GM19452 (cell line): Measurements from ENCODE around the gene NDUFS2.

Experiments
- ATAC-seq: cut with Tn5 transposase; IDR thresholded peaks from one replicate; pipeline ENCODE4 v1.9.1; 2021; ENCODE audit not compliant: unreplicated experiment

Gene NDUFS2

DNA sequence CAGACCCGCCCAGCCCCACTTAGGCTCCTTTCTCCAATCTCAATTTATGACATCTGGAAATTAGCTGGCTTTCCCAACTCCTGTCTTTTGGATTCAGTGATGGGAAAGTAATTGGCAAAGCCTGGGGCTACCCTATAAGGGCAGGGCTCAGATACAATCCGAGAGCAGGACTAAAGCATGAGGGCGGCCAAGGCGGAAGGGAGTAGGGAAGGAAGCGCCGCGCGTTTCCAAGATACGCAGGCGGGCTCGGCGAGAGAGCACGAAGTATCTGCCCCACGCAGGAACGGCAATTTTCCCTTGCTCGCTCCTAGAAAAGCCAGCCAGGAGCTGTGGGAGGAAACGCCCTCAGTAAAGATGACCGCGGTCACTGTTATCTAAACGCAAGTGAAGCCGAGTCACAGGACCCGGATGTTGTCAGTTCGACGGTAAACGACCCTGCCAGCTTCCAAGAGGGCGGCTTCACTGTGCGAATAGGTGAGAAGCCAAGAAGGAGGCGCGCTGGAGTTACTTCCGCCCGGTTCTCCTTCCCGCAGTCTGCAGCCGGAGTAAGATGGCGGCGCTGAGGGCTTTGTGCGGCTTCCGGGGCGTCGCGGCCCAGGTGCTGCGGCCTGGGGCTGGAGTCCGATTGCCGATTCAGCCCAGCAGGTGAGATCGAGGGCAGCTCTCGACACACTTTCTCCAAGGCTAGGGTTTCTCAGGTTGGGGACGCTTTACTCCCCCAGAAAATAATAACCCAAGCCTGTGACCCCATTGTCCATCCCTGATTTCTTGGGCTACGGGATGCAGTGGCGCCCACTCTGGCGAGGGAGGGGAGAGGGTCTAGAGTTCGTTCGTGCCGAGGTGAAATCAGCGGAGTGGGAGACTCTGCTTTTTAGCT, at the start of gene NDUFS2:
TSS of gene NDUFS2 (plus strand) at position 532 of the 877 bp plus-strand sequence. CDS start at position 551, 19 bp downstream.
- peak; percentile 97 for ATAC-seq

DNA sequence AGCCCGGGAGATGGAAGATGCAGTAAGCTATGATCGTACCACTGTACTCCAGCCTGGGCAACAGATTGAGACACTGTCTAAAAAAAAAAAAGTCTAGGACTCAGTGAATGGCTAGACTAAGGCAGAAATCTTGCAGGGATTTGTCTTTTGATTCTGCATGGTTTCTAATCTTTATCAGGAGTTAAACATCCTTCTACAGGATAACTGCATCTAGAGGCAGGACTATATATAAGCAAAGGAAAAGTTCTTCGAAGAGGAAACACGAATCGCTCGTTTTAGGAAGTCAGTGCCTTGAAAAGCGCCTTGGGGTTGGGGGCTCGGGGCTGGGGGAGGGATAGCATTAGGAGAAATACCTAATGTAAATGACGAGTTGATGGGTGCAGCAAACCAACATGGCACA, 49.0 kb upstream of the NDUFS2 start:
- no peak for ATAC-seq

GRCh38 chr1:161153682-161154337, 48.4 kb upstream of the NDUFS2 start, which contains the start of gene UFC1:
TSS of gene UFC1 (plus strand) at chr1:161153978. CDS start at chr1:161153998, 20 bp downstream.
- peak; percentile 93 for ATAC-seq

DNA sequence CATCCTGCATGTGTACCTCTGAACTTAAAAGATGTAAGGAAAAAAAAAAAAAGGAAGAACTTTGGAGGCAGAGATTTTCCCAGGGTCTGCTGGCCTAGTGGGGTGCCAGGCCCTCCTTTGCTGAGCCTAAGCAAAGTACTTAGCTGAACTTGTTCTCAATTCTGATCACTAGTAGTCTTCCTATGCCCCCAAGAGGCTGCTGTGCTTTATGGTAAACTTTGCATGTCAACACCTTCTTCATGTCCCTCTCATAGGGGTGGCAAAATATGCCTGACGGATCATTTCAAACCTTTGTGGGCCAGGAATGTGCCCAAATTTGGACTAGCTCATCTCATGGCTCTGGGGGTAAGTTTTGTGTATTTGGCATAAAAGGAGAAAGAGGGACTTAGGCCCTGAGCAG, 44.3 kb upstream of the NDUFS2 start:
- ATAC-seq, result no peak

DNA sequence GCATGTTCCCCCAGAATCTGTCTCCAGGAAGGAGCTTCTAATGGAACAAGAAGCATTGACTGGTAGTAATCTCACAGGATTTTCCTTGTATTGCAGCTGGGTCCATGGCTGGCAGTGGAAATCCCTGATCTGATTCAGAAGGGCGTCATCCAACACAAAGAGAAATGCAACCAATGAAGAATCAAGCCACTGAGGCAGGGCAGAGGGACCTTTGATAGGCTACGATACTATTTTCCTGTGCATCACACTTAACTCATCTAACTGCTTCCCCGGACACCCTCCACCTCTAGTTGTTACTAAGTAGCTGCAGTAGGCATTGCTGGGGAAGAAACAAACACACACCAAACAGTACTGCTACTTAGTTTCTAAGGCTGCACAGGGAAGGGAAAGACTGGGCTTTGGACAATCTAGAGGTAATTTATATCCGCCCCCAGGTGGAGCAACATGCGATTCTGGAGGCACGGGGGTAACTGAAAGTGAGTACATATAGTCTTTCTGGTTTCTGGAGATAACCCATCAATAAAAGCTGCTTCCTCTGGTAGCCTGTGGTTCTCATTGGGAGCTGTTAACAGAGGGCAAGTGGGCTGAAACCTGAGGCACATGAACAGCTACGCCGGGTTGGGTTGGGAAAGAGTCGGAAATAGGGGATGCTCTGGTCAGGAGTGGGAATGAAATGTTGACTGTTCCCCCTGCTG, 43.7 kb upstream of the NDUFS2 start:
- no peak for ATAC-seq

GRCh38 chr1:161159087-161159912, 42.9 kb upstream of the NDUFS2 start, which contains the start of gene USP21:
TSS of gene USP21 (plus strand) at chr1:161159500. CDS start at chr1:161160641, 1,141 bp downstream.
- peak; percentile 76 for ATAC-seq

GRCh38 chr1:161159913-161160243, 42.3 kb upstream of the NDUFS2 start:
- no peak for ATAC-seq

- ATAC-seq, result no peak
Measured at GRCh38 chr1:161160671-161161145, 41.5 kb upstream of the NDUFS2 start.

DNA sequence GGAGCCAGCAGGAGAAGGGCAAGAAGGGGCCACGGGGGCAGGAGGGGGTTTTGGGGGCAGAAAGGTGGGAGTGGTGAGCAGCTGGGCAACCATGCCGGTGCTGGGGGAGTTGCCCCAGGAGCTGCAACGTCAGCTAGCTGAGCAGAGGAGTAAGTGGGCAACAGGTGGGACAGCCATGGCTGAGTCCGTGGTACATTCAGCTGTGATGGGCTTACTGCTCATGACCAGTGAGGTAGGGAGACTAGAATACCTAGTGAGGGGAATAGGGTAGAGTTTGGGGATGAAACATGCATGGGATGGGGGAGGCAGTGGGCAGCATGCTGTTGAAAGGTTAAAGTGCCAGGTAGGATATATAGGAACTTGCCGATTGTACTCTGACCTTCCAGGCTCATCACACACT, 40.5 kb upstream of the NDUFS2 start:
- ATAC-seq, result no peak

DNA sequence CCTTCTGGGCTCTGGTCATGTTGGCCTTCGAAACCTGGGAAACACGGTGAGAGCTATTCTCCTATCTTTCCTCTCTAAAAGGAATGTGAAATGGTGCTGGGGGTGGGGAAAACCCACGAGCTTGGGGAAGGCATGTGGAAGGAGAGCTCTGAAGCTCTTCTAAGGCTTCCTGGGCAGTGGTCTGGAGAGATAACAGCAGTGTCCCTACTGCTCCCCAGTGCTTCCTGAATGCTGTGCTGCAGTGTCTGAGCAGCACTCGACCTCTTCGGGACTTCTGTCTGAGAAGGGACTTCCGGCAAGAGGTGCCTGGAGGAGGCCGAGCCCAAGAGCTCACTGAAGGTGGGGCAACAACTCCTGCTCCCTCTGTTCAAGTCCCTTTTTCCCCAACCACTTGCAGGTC, 40.1 kb upstream of the NDUFS2 start:
- ATAC-seq, result no peak

DNA sequence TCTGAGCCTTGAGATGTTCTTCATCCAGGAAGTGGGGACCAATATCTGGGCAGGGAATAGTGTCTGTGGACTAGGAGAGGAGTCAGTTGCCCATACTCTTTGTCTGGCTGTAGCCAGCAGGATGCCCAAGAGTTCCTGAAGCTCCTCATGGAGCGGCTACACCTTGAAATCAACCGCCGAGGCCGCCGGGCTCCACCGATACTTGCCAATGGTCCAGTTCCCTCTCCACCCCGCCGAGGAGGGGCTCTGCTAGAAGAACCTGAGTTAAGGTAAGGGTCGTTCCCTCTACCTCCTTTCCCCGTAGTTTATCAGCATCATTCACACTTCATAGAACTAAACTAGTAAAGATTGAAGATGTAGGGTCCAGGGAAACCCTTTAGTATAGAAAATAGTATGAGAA, 39.4 kb upstream of the NDUFS2 start:
- ATAC-seq, result no peak

DNA sequence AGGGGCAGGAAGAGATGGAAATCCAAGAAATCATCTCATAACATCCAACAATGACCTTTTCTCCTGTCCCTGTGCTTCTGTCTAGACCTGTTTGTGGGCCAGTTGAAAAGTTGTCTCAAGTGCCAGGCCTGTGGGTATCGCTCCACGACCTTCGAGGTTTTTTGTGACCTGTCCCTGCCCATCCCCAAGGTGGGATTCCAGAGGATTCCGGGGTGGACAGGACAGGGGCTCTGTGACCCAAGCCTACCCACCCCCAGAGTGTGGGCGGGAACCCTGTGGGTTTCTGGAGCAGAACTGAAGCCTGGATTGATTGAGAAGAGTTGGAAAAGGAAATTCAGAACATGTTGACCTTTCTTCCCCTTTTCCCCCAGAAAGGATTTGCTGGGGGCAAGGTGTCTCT, 38.4 kb upstream of the NDUFS2 start:
- ATAC-seq, result no peak

DNA sequence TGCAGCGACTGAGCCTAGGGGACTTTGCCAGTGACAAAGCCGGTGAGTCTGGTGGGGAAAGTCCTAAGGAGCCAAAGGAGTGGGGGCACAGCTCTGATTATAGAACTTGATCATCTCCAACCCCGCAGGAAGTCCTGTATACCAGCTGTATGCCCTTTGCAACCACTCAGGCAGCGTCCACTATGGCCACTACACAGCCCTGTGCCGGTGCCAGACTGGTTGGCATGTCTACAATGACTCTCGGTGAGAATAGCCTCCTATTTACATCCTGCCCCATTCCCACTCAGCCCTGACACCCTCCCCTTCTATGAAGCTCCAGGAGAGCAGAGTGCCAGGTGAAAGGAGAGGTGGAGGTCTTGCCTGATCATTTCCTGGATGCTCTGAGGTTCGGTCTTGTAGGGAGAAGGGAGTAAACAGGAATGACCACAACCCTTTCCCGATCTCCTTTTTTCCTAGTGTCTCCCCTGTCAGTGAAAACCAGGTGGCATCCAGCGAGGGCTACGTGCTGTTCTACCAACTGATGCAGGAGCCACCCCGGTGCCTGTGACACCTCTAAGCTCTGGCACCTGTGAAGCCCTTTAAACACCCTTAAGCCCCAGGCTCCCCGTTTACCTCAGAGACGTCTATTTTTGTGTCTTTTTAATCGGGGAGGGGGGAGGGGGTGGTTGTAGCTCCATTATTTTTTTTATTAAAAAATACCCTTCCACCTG, 37.1 kb upstream of the NDUFS2 start:
- ATAC-seq, result no peak

GRCh38 chr1:161165742-161166668, 36.2 kb upstream of the NDUFS2 start, which contains the start of gene PPOX:
TSS of gene PPOX (plus strand) at chr1:161166426. CDS start at chr1:161166848, 422 bp downstream.
- ATAC-seq, result peak; percentile 92

- no peak for ATAC-seq
Measured at GRCh38 chr1:161166669-161167548, 35.3 kb upstream of the NDUFS2 start.

DNA sequence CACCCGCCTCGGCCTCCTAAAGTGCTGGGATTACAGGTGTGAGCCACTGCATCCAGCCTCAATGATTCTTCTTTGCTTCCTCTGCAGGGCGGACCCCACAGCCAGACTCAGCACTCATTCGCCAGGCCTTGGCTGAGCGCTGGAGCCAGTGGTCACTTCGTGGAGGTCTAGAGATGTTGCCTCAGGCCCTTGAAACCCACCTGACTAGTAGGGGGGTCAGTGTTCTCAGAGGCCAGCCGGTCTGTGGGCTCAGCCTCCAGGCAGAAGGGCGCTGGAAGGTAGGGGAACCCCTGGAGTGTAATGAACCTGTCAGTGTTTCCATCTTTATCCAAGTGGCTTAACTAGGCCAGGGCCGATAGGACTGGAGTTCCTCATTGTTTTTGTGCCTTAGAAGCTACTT, 33.3 kb upstream of the NDUFS2 start:
- ATAC-seq, result no peak

DNA sequence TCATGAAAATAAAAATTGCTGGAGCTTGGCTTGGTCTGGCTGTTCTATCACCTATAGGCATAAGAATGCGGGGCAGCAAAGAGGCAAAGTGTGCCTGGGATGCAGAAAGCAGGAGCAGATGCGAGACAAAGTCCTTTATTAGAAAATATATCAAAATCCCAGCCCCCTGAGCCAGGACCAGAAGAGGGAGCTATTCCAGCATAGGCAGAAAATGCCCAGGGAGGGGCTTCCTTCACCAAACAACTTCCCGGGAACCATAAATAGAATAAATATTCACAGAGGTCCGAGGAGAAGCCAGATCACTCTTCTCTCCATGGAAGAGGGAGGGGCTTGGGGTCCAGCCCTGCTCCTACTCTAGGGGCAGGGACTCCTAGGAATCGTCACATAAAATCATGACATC, 31.0 kb upstream of the NDUFS2 start:
- no peak for ATAC-seq

GRCh38 chr1:161171696-161172095, 30.5 kb upstream of the NDUFS2 start:
- ATAC-seq, result no peak
